Psoas muscle (tissue), 8 donors: ENCODE data around the gene DDOST. TPM values are rescaled to one million over a fixed set of nuclear protein-coding genes. Genes with fewer than 3 reads are reported as not detected.

ENCODE experiments used
- ATAC-seq, 4 donors: fragments of 200-7000 bp; cut with Tn5 transposase; one replicate each; pipeline ENCODE4 v1.9.1; 2020; ENCODE audit warnings: moderate library complexity in 3 of 4, mild to moderate bottlenecking in 2 of 4
- DNase-seq, 2 donors: peaks; one replicate each; pipeline ENCODE4 v3.0.0-alpha.2; 2020
- H3K27ac ChIP-seq: fragments of 200-600 bp; one replicate; pipeline ENCODE4 v1.8.0; 2022
- H3K27me3 ChIP-seq, 3 donors: fragments of 200-600 bp in 1 of 3; one replicate each; pipeline versions ENCODE4 v1.6.1 to v1.8.0; 2013 to 2022; ENCODE audit warnings: low read length in 2 of 3, mild to moderate bottlenecking in 2 of 3, moderate library complexity in 1 of 3; ENCODE audit not compliant: insufficient read depth in 3 of 3
- H3K36me3 ChIP-seq, 2 donors: fragments of 200-600 bp in 1 of 2; one replicate each; pipeline versions ENCODE4 v1.6.1 to v1.8.0; 2013 to 2022; ENCODE audit warnings: low read depth in 1 of 2, mild to moderate bottlenecking in 1 of 2, moderate library complexity in 1 of 2; ENCODE audit not compliant: insufficient read depth in 1 of 2
- H3K4me1 ChIP-seq: fragments of 200-600 bp; one replicate; pipeline ENCODE4 v1.8.0; 2022
- H3K4me3 ChIP-seq: fragments of 200-600 bp; one replicate; pipeline ENCODE4 v1.8.0; 2022; ENCODE audit warnings: mild to moderate bottlenecking
- H3K9me3 ChIP-seq: fragments of 200-600 bp; one replicate; pipeline ENCODE4 v1.8.0; 2022
- CTCF ChIP-seq: fragments of 200-600 bp; IDR thresholded peaks from one replicate; pipeline ENCODE4 v1.8.0; 2022; ENCODE audit warnings: antibody characterized with exemption
- WGBS, 3 donors: extraction: QIAGEN DNeasy Blood & Tissue Kit; methylation state at CpG; one replicate each; pipeline versions ENCODE4 v1.1.6 to v1.1.7; 2013; 5-methylcytosine and 5-hydroxymethylcytosine counted together
- intact Hi-C, 2 donors: fragments of 100-400 bp; cut with DNase I; formaldehyde crosslinking; loops; one replicate each; pipeline versions ENCODE4 v1.11.0 to v1.14.2; 2022
- polyA plus RNA-seq, 3 donors: library from polyadenylated mRNA; stranded (reverse); fragments of 200-250 nt; gene quantifications; one replicate each; pipeline ENCODE4 v1.2.3, GENCODE V29; 2013
- total RNA-seq, 4 donors: library from RNA; stranded (reverse); fragmentation: NEBNext Ultra II Directional in 2 of 4; extraction: Animal tissue kit (Norgen Biotek cat#: 25700) in 2 of 4; gene quantifications; one replicate each; pipeline versions ENCODE4 v1.2.1 to v1.2.4, GENCODE V29; 2021 to 2023
- donor health status: healthy with polysubstance abuse.
- donor health status: DM: no; HTN: no; CAD: no; lungs with moderate emphysema.
- donor health status: Bipolar disorder and iron deficiency.
- donor health status: healthy.
- donor health status: DM: yes; HTN: yes; CAD: no.
- donor health status: DM: no; HTN: no; CAD: no.
- donor health status: DM: no; HTN: no; CAD: no.
- donor health status: DM: yes; HTN: yes; CAD: no.

DDOST gene
- total and polyA plus RNA-seq, 7 donors = 43.0 to 97.1 (median 63.3) TPM

DNA sequence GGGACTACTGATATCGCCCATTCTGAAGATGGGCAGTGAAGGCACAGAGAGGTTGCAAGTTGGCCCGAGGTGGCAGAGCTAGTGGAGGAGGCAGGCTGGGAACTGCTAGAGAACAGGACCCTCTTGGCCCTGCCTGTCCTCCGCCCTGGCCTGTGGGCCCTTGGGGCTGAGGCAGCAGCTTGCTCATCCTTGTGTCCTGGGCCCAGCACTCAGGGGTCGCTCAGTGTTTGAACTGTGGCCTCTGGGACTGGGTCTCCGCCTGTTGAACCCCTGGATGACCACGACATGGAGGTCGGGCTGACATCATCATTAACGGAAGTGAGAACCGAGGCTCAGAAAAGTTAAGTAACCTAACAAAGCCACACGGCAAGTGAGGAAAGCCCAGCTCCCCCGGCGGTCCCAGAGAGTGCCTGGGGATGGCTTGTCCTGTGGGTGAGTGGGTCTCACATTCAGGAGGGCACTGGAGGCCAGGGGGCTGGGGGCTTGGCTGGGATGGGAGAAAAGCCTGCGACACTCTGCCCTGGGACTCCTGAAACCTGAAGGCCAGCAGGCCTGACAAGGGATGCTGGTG is 23.0 kb upstream of the DDOST start:
- H3K27ac ChIP-seq = peak overlapping the region; percentile 80
- DNase-seq = peak in 1 of 2 donors; percentile 53
- 61 to 81% (median 69%) methylated on average over 12 to 13 of the region's 13 CpGs for WGBS, 3 donors
- intact Hi-C loops = no loop called here
- H3K9me3 ChIP-seq = no peaks in the 10 kb centered on the region
- H3K27me3 ChIP-seq = no peaks in the 10 kb centered on the region
- no peaks in the 10 kb centered on the region for H3K36me3 ChIP-seq
- peak in 1 of 4 donors; percentile 8 for ATAC-seq
- H3K4me3 ChIP-seq = peak overlapping the region; percentile 58
- no peaks in the 10 kb centered on the region for H3K4me1 ChIP-seq
- TF ChIP-seq CTCF = no peak

GRCh38 chr1:20683614-20684013 is 22.4 kb upstream of the DDOST start:
- no peaks in the 10 kb centered on the region for H3K9me3 ChIP-seq
- no peak for TF ChIP-seq CTCF
- no peak for ATAC-seq
- WGBS, 3 donors = 69 to 78% (median 78%) methylated on average over 10 of the region's 10 CpGs
- peak in 1 of 2 donors; percentile 46 for DNase-seq
- peak overlapping the region; percentile 80 for H3K27ac ChIP-seq
- intact Hi-C loops = no loop called here
- peak overlapping the region; percentile 58 for H3K4me3 ChIP-seq
- H3K27me3 ChIP-seq = no peaks in the 10 kb centered on the region
- no peaks in the 10 kb centered on the region for H3K36me3 ChIP-seq
- H3K4me1 ChIP-seq = no peaks in the 10 kb centered on the region

- H3K27ac ChIP-seq = no peak overlapping the region
- H3K4me1 ChIP-seq = no peaks in the 10 kb centered on the region
- peak in 1 of 2 donors; percentile 69 for DNase-seq
- intact Hi-C loops = no loop called here
- H3K27me3 ChIP-seq = no peaks in the 10 kb centered on the region
- H3K36me3 ChIP-seq = no peaks in the 10 kb centered on the region
- H3K9me3 ChIP-seq = no peaks in the 10 kb centered on the region
- WGBS, 3 donors = 55 to 63% (median 56%) methylated on average over 24 of the region's 24 CpGs
- TF ChIP-seq CTCF = no peak
- H3K4me3 ChIP-seq = no peak overlapping the region
- ATAC-seq = no peak
Measured at GRCh38 chr1:20682571-20683236, 21.5 kb upstream of the DDOST start.

DNA sequence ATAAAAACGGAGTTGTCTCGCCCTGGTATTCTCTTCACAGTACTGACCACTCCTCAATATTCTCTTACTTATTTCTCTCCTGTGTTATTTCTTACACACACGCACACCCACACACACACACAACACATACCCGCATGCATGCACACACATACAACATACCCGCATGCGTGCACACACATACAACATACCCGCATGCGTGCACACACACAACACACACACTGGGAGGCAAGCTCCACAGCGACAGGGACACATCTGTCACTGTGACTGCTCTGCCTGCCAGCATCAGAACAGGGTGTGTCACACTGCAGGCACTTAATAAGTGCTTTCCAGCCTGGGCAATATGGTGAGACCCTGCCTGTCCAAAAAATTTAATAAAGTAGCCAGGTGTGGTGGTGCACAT is 20.8 kb upstream of the DDOST start:
- no peaks in the 10 kb centered on the region for H3K9me3 ChIP-seq
- no peak for TF ChIP-seq CTCF
- no peaks in the 10 kb centered on the region for H3K36me3 ChIP-seq
- H3K27me3 ChIP-seq = no peaks in the 10 kb centered on the region
- H3K27ac ChIP-seq = no peak overlapping the region
- no peak overlapping the region for H3K4me3 ChIP-seq
- H3K4me1 ChIP-seq = no peaks in the 10 kb centered on the region
- 88 to 89% (median 89%) methylated on average over 9 of the region's 9 CpGs for WGBS, 3 donors
- DNase-seq (no peak), ATAC-seq (no peak)
- intact Hi-C loops = no loop called here
